GM23338 (cell line): ENCODE data around the gene GLOD4.

ENCODE experiments used
- CREB1 ChIP-seq: fragments of 250-450 bp; sonication (Bioruptor Pico); IDR thresholded peaks from 2 replicates; pipeline ENCODE4 v1.5.0; 2020; ENCODE audit warnings: low read depth, mild to moderate bottlenecking, moderate library complexity
- CTCF ChIP-seq, 2 experiments: fragments of 200-600 bp in 1 of 2; sonication (generic) in 1 of 2; conservative IDR thresholded peaks; 2 replicates each; pipeline versions ENCODE4 v1.5.1 to v1.6.1; 2016 to 2017; ENCODE audit warnings: antibody characterized with exemption in 2 of 2, low read depth in 2 of 2, mild to moderate bottlenecking in 2 of 2, moderate library complexity in 1 of 2
- ETS1 ChIP-seq: IDR thresholded peaks from 2 replicates; pipeline ENCODE4 v1.6.1; 2016; ENCODE audit warnings: antibody characterized with exemption
- EZH2 ChIP-seq: fragments of 200-600 bp; sonication (generic); IDR thresholded peaks from one replicate; pipeline ENCODE4 v1.8.0; 2017; ENCODE audit warnings: antibody characterized with exemption, mild to moderate bottlenecking, low read depth; ENCODE audit not compliant: unreplicated experiment
- EZH2phosphoT487 ChIP-seq: fragments of 200-600 bp; sonication (generic); IDR thresholded peaks from one replicate; pipeline ENCODE4 v1.8.1; 2018; ENCODE audit warnings: antibody characterized with exemption; ENCODE audit not compliant: unreplicated experiment
- REST ChIP-seq: IDR thresholded peaks from one replicate; pipeline ENCODE4 v1.6.1; 2018; ENCODE audit warnings: antibody characterized with exemption; ENCODE audit not compliant: unreplicated experiment

- TF ChIP-seq EZH2phosphoT487: no peak
- TF ChIP-seq CTCF (conservative IDR thresholded peaks at IDR 0.05; ENCODE audit: low read depth in 2 of 2): no peak
- TF ChIP-seq ETS1: no peak
- TF ChIP-seq CREB1 (CRISPR knock-in tag): no peak
- TF ChIP-seq EZH2: no peak
- TF ChIP-seq REST: no peak
Observed at GRCh38 chr17:728911-729310, 53.2 kb downstream of the GLOD4 start.
